ENCODE results near the gene VSIR. TPM values are rescaled to one million over a fixed set of nuclear protein-coding genes. Genes with fewer than 3 reads are reported as not detected.
A peak's percentile ranks its signal among the peaks of the same experiment; 100 is the strongest.

Gene VSIR
- total and polyA plus RNA-seq, 9 of the 15 experiments (the other 6 are each of a cell fraction or from before 2014, with no cell fraction given), result 0.14 to 20.5 (median 9.3) TPM

DNA sequence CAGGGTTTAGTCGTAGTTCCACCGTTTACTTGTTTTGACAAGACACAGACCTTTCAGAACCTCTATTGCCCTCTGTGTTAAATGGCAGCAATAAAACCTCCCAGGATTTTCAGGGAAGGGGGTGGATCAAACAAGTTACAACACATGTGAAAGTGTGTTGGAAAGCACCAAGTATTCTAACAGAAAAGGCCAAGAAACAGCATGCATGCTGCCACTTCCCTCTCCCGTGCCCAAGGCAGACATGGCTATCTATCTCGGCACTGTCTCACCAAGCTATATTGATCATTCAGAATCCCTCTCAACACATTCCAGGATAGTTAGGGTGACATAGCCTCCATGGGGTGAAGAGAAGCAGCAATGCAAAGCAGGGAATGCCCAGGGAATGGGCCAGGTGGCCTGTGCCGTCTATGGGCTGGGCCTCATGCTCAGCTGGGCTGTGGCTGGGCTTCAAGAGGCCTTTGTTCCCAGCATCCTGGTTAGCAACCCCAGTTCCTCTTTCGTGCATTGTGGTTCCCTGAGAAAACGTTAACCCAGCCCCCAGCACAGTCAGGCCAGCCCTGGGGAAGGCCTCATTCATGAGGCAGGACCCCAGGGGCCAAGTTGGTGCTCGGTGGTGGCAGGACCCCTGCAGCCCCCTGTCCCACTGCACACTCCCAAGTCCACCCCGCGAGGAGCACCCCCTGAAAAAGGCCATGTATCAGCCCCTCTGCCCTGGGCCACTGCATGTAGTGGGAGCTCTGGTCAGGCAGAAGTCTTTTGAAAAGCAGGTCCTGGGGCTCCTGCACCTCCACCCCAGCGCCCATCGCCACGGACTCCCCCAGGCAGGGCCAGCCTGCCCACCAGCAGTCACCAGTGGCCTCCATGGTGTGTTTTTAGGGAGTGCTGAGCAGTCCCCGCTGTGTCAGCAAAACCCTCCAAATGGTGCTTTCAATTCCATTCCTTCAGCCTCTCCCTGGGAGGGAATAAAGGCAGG, 25.5 kb downstream of the VSIR start (continued):
- TF ChIP-seq, protein P1, sequence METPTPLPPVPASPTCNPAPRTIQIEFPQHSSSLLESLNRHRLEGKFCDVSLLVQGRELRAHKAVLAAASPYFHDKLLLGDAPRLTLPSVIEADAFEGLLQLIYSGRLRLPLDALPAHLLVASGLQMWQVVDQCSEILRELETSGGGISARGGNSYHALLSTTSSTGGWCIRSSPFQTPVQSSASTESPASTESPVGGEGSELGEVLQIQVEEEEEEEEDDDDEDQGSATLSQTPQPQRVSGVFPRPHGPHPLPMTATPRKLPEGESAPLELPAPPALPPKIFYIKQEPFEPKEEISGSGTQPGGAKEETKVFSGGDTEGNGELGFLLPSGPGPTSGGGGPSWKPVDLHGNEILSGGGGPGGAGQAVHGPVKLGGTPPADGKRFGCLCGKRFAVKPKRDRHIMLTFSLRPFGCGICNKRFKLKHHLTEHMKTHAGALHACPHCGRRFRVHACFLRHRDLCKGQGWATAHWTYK (CRISPR knock-in tag; IDR thresholded peaks at IDR 0.05), result peak; percentile 76
- no peak for TF ChIP-seq YBX1 (IDR thresholded peaks at IDR 0.05)

DNA sequence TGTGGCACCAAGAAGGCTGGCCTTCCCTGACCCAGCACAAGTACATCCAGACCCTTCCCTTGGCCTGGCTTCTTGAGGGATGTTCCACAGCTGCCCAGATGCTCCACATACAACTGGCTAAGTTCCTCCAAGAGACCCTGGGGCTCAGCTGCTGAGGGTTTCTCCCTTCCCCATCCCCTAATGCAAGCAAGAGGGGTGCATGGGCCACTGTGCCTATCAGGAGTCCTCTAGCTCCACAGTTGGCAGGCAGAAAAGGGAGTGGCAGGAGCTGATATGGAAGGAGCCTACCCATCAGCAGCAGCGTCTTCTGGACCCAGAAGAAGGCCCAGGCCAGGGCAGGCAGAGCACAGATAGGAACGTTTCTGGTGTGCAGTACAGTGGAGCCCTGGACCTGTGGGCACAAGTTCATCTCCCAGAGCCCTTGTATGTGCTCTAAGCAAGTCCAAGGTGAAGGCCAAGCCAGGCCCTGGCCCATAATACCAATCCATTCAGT, 26.2 kb downstream of the VSIR start:
- Histone ChIP-seq H3K4me2 (ENCODE audit: insufficient read depth, low read length) (peak overlapping the region; percentile 47; the same call in 1 of the 2 replicates), H3K27ac (ENCODE audit: extremely low read depth, low read depth, low read length) (peak overlapping the region; percentile 64), H3K4me1 (replicated peaks in 1 of 2; ENCODE audit: control insufficient read depth in 2 of 2, insufficient read depth in 2 of 2, low read length in 2 of 2) (peaks cover 66 to 75% of the 10 kb centered on the region in 2 experiments), H3K9ac (ENCODE audit: insufficient read depth in 1 of 2, low read depth in 2 of 2, low read length in 2 of 2) (peak overlapping the region; percentile 17 to 62; a peak in 2 of 4 replicates), H3K79me2 (ENCODE audit: control insufficient read depth, insufficient read depth, low read length) (no peaks in the 10 kb centered on the region), H3K27me3 (ENCODE audit: control insufficient read depth in 2 of 2, insufficient read depth in 2 of 2, low read length in 2 of 2) (no peaks in the 10 kb centered on the region), H4K20me1 (replicated peaks; ENCODE audit: control insufficient read depth, insufficient read depth, low read length) (no peaks in the 10 kb centered on the region), H3K9me1 (ENCODE audit: control insufficient read depth, insufficient read depth, low read length) (peaks cover 3% of the 10 kb centered on the region), H3K9me3 (replicated peaks; ENCODE audit: control insufficient read depth, insufficient read depth, low read depth, low read length) (no peaks in the 10 kb centered on the region), H2AFZ (ENCODE audit: low read depth, low read length) (peak overlapping the region; percentile 79), H3K36me3 (ENCODE audit: control insufficient read depth, insufficient read depth, low read length) (no peaks in the 10 kb centered on the region), H3K4me3 (no peak overlapping the region)
- intact Hi-C loops (cut with micrococcal nuclease) (loop anchor here (2.0 to 5.0 kb wide), 3 partner anchors 18 to 110 kb away; no protein-coding TSS in a partner anchor), in situ Hi-C loops (cut with MboI) (no loop called here)
- WGBS (ENCODE audit: insufficient coverage, low coverage, missing lambda C conversion rate), result 16% methylated on average over 2 of the region's 2 CpGs
- FAIRE-seq (no peak), DNase-seq (ENCODE audit: extremely low read depth in 1 of 4, low spot score in 3 of 4) (peak in 1 of 4 experiments; percentile 41), ATAC-seq (peak; percentile 34)
- no TSS peak for BruUV-seq (replicated peaks)
- POLR2A ChIA-PET, result interaction anchor here (0.7 to 1.8 kb wide), 11 partner anchors 10 to 230 kb away, joined by 3 to 6 read pairs (median 4); no protein-coding TSS in a partner anchor
- CTCF ChIA-PET (ENCODE audit: low intra/inter-chr PET ratio), result no interaction called here
- TF ChIP-seq BRCA1 (IDR thresholded peaks at IDR 0.05) (no peak), BRCA1 (CRISPR knock-in tag; IDR thresholded peaks at IDR 0.05) (peak; percentile 96; the same call in 1 of the 2 replicates), PHTF2 (CRISPR knock-in tag; IDR thresholded peaks at IDR 0.05) (no peak), HDAC6 (IDR thresholded peaks at IDR 0.05; ENCODE audit: low read depth, low read length) (no peak), NFE2 (IDR thresholded peaks at IDR 0.05; ENCODE audit: low read depth) (no peak), RBM17 (IDR thresholded peaks at IDR 0.05; ENCODE audit: borderline replicate concordance, low read depth, low read length) (no peak), POLR2B (IDR thresholded peaks at IDR 0.05; ENCODE audit: low read depth, partially characterized antibody) (no peak), ZNF197 (CRISPR knock-in tag; IDR thresholded peaks at IDR 0.05; ENCODE audit: low read depth) (peak; percentile 61; the same call in 1 of the 2 replicates), NEUROD1 (IDR thresholded peaks at IDR 0.05; ENCODE audit: borderline replicate concordance, low read depth, low read length, partially characterized antibody) (no peak), ZFPM2 (CRISPR knock-in tag; IDR thresholded peaks at IDR 0.05) (peak; percentile 21; the same call in 1 of the 2 replicates)
- TF ChIP-seq, protein P2, sequence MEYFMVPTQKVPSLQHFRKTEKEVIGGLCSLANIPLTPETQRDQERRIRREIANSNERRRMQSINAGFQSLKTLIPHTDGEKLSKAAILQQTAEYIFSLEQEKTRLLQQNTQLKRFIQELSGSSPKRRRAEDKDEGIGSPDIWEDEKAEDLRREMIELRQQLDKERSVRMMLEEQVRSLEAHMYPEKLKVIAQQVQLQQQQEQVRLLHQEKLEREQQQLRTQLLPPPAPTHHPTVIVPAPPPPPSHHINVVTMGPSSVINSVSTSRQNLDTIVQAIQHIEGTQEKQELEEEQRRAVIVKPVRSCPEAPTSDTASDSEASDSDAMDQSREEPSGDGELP (CRISPR knock-in tag; IDR thresholded peaks at IDR 0.05; ENCODE audit: borderline replicate concordance), result peak; percentile 22; the same call in 1 of the 2 replicates
- TF ChIP-seq, protein P3, sequence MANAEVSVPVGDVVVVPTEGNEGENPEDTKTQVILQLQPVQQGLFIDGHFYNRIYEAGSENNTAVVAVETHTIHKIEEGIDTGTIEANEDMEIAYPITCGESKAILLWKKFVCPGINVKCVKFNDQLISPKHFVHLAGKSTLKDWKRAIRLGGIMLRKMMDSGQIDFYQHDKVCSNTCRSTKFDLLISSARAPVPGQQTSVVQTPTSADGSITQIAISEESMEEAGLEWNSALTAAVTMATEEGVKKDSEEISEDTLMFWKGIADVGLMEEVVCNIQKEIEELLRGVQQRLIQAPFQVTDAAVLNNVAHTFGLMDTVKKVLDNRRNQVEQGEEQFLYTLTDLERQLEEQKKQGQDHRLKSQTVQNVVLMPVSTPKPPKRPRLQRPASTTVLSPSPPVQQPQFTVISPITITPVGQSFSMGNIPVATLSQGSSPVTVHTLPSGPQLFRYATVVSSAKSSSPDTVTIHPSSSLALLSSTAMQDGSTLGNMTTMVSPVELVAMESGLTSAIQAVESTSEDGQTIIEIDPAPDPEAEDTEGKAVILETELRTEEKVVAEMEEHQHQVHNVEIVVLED (CRISPR knock-in tag; IDR thresholded peaks at IDR 0.05), result 0 out of 2 replicates have a peak, but pooled peaks have one; percentile 15
